K562 (cell line): ENCODE results near the gene BBOX1. TPM values are rescaled to one million over a fixed set of nuclear protein-coding genes. Genes with fewer than 3 reads are reported as not detected.

Source experiments
- ATAC-seq: fragments of 200-7000 bp; cut with Tn5 transposase; 3 replicates; pipeline ENCODE4 v1.9.1; 2020; ENCODE audit warnings: moderate library complexity
- BruUV-seq: library from RNA; stranded (reverse); fragments of 400-500 nt; replicated peaks from 2 replicates; lab custom pipeline; 2021; lab: Mats Ljungman, UMichigan
- CTCF ChIA-PET: fragments of 300-600 bp; formaldehyde crosslinking; extraction: SDS; loops from one replicate; lab custom pipeline; 2021; ENCODE audit warnings: low intra/inter-chr PET ratio; lab: Yijun Ruan, JAX
- POLR2A ChIA-PET: fragments of 300-600, 350-650 bp; sonication (Branson Sonifier 250); formaldehyde crosslinking; extraction: SDS; loops from one replicate; lab custom pipeline; 2021; ENCODE audit warnings: antibody characterized with exemption, inconsistent platforms; lab: Yijun Ruan, JAX
- DNase-seq, 4 experiments: peaks; one replicate each; pipeline versions ENCODE4 v3.0.0 to v3.0.0-alpha.2; 2011 to 2018; ENCODE audit warnings: low spot score in 3 of 4, mixed read lengths in 3 of 4; ENCODE audit errors: extremely low read depth in 1 of 4
- FAIRE-seq: peaks from 2 replicates; lab custom pipeline; 2011; peaks lifted over from hg19 to GRCh38; lab: Jason Lieb, UNC
- H2AFZ ChIP-seq: 2 replicates; pipeline ENCODE4 v1.6.0; 2011; ENCODE audit warnings: low read depth, low read length, control low read depth, inconsistent platforms
- H3K27ac ChIP-seq: fragments of 200-600 bp; 3 replicates; pipeline ENCODE4 v1.8.0; 2011; ENCODE audit warnings: low read depth, mild to moderate bottlenecking, control low read depth, inconsistent platforms, low read length, moderate library complexity, mixed read lengths; ENCODE audit errors: extremely low read depth
- H3K27me3 ChIP-seq, 2 experiments: fragments of 300-600 bp in 1 of 2; 2 replicates in 1 of 2; 3 replicates in 1 of 2; pipeline versions ENCODE4 v1.6.0 to v1.8.0; 2011; ENCODE audit warnings: inconsistent platforms in 2 of 2, low read length in 2 of 2, mild to moderate bottlenecking in 1 of 2, mixed read lengths in 1 of 2, moderate library complexity in 1 of 2; ENCODE audit not compliant: control insufficient read depth in 2 of 2, insufficient read depth in 2 of 2
- H3K36me3 ChIP-seq: fragments of 300-600 bp; 3 replicates; pipeline ENCODE4 v1.8.0; 2011; ENCODE audit warnings: mild to moderate bottlenecking, low read length, inconsistent platforms; ENCODE audit not compliant: control insufficient read depth, insufficient read depth
- H3K4me1 ChIP-seq, 2 experiments: fragments of 200-600 bp in 1 of 2; replicated peaks in 1 of 2; 2 replicates in 1 of 2; 3 replicates in 1 of 2; pipeline versions ENCODE4 v1.5.1 to v1.8.0; 2011; ENCODE audit warnings: inconsistent platforms in 2 of 2, low read length in 2 of 2, mild to moderate bottlenecking in 1 of 2, mixed read lengths in 1 of 2, moderate library complexity in 1 of 2; ENCODE audit not compliant: control insufficient read depth in 2 of 2, insufficient read depth in 2 of 2
- H3K4me2 ChIP-seq: 2 replicates; pipeline ENCODE4 v1.6.1; 2011; ENCODE audit warnings: low read length, control low read depth, inconsistent platforms, mixed read lengths; ENCODE audit not compliant: insufficient read depth
- H3K4me3 ChIP-seq: fragments of 200-600 bp; sonication (generic), shearing (Covaris generic); 2 replicates; pipeline ENCODE4 v1.5.1; 2016; ENCODE audit warnings: control low read depth, inconsistent platforms
- H3K79me2 ChIP-seq: fragments of 200-600 bp; 3 replicates; pipeline ENCODE4 v1.8.0; 2011; ENCODE audit warnings: low read length, inconsistent platforms; ENCODE audit not compliant: control insufficient read depth, insufficient read depth
- H3K9ac ChIP-seq, 2 experiments: 2 replicates each; pipeline versions ENCODE4 v1.6.0 to v1.6.1; 2011; ENCODE audit warnings: low read depth in 2 of 2, low read length in 2 of 2, control low read depth in 1 of 2, inconsistent platforms in 1 of 2, mild to moderate bottlenecking in 1 of 2, mixed read lengths in 1 of 2; ENCODE audit not compliant: insufficient read depth in 1 of 2
- H3K9me1 ChIP-seq: one replicate; pipeline ENCODE4 v1.6.0; 2011; ENCODE audit warnings: inconsistent platforms, mild to moderate bottlenecking, low read length, moderate library complexity; ENCODE audit not compliant: control insufficient read depth, insufficient read depth
- H3K9me3 ChIP-seq: replicated peaks from 2 replicates; pipeline ENCODE4 v1.5.1; 2011; ENCODE audit warnings: low read depth, low read length, inconsistent platforms; ENCODE audit not compliant: control insufficient read depth, insufficient read depth
- H4K20me1 ChIP-seq: replicated peaks from 2 replicates; pipeline ENCODE4 v1.6.1; 2011; ENCODE audit warnings: low read length, inconsistent platforms, mixed read lengths; ENCODE audit not compliant: control insufficient read depth, insufficient read depth
- BDP1 ChIP-seq: IDR thresholded peaks from 3 replicates; pipeline ENCODE4 v1.6.1; 2011; ENCODE audit not compliant: insufficient read length, insufficient read depth
- DIDO1 ChIP-seq: fragments of 450-650 bp; IDR thresholded peaks from 2 replicates; pipeline ENCODE4 v1.6.1; 2016; ENCODE audit warnings: low read depth, missing biosample characterization, missing genetic modification characterization
- DMBX1 ChIP-seq: fragments of 250-450 bp; sonication (Bioruptor Pico); IDR thresholded peaks from 2 replicates; pipeline ENCODE4 v1.8.0; 2022; ENCODE audit warnings: inconsistent platforms, mild to moderate bottlenecking, moderate library complexity, borderline replicate concordance
- E2F8 ChIP-seq: fragments of 450-650 bp; IDR thresholded peaks from 2 replicates; pipeline ENCODE4 v1.7.1; 2018; ENCODE audit warnings: mild to moderate bottlenecking, low read depth; ENCODE audit not compliant: partially characterized antibody
- JUN ChIP-seq, 2 experiments: sonication (generic) in 1 of 2; formaldehyde crosslinking in 1 of 2; IDR thresholded peaks; 2 replicates each; pipeline versions ENCODE4 v1.6.1 to v1.8.0; 2012 to 2022; ENCODE audit warnings: borderline replicate concordance in 2 of 2, mild to moderate bottlenecking in 2 of 2, improper control_type of control experiment in 1 of 2, low read depth in 1 of 2, low read length in 1 of 2, missing genetic modification reagents in 1 of 2
- MAX ChIP-seq: sonication (generic); formaldehyde crosslinking; IDR thresholded peaks from 2 replicates; pipeline ENCODE4 v1.9.0; 2022; ENCODE audit warnings: mild to moderate bottlenecking, missing genetic modification reagents
- MTA2 ChIP-seq: fragments of 450-650 bp; IDR thresholded peaks from 2 replicates; pipeline ENCODE4 v1.6.1; 2016; ENCODE audit warnings: low read depth
- MXD1 ChIP-seq: fragments of 250-450 bp; sonication (Bioruptor Pico); IDR thresholded peaks from 2 replicates; pipeline ENCODE4 v1.8.0; 2021; ENCODE audit warnings: borderline replicate concordance, mild to moderate bottlenecking, moderate library complexity; ENCODE audit not compliant: poor library complexity, severe bottlenecking
- POLR2B ChIP-seq: fragments of 450-650 bp; IDR thresholded peaks from 2 replicates; pipeline ENCODE4 v1.6.1; 2018; ENCODE audit warnings: low read depth; ENCODE audit not compliant: partially characterized antibody
- RFX7 ChIP-seq: fragments of 250-450 bp; sonication (Bioruptor Pico); IDR thresholded peaks from 2 replicates; pipeline ENCODE4 v1.5.1; 2021; ENCODE audit warnings: mild to moderate bottlenecking
- SETDB1 ChIP-seq: IDR thresholded peaks from one replicate; pipeline ENCODE4 v1.6.1; 2012; ENCODE audit warnings: low read length, control low read depth, inconsistent platforms
- TRIM24 ChIP-seq, 2 experiments: fragments of 450-650 bp; IDR thresholded peaks; 2 replicates each; pipeline ENCODE4 v1.6.1; 2016
- ZNF347 ChIP-seq: fragments of 450-650 bp; formaldehyde crosslinking; IDR thresholded peaks from 2 replicates; pipeline ENCODE4 v1.4.0; 2020; ENCODE audit warnings: low read depth, mild to moderate bottlenecking, moderate library complexity
- ZNF699 ChIP-seq: fragments of 250-450 bp; sonication (Bioruptor Pico); IDR thresholded peaks from 2 replicates; pipeline ENCODE4 v1.8.0; 2021; ENCODE audit warnings: mild to moderate bottlenecking, moderate library complexity; ENCODE audit not compliant: insufficient replicate concordance
- in situ Hi-C: fragments of 300-500 bp; cut with MboI; formaldehyde crosslinking; loops from 4 replicates; pipeline ENCODE4 v1.15.0; 2018; ENCODE audit warnings: inconsistent platforms, mixed read lengths
- intact Hi-C: fragments of 100-400 bp; cut with micrococcal nuclease; formaldehyde crosslinking; loops from 2 replicates; pipeline ENCODE4 v1.14.2; 2022
- polyA plus RNA-seq, 8 experiments: library from polyadenylated mRNA; depleted of rRNA in 4 of 8; stranded (reverse) in 5 of 8; unstranded in 3 of 8; fragments of >200 nt; fragmentation: Nextera tagmentation in 2 of 8; fragmentation: Illumina TruSeq in 1 of 8; extraction: Ambion mirVana in 2 of 8; extraction: Trizol in 1 of 8; gene quantifications; 2 replicates each; pipeline versions ENCODE4 v1.2.1 to v1.2.3, GENCODE V29; 2011 to 2014; ENCODE audit warnings: inconsistent platforms in 1 of 8, missing spikeins in 1 of 8
- total RNA-seq, 7 experiments: library from RNA; depleted of rRNA in 6 of 7; stranded (reverse); fragments of >200 nt in 6 of 7; fragmentation: Illumina TruSeq in 2 of 7; extraction: Trizol in 2 of 7; gene quantifications; 2 replicates each; pipeline versions ENCODE4 v1.2.1 to v1.2.3, GENCODE V29; 2011 to 2021; ENCODE audit warnings: low replicate concordance in 1 of 7
- TF ChIP-seq, protein P1 (sequence below): fragments of 450-650 bp; conservative IDR thresholded peaks from 2 replicates; pipeline ENCODE4 v1.6.1; 2016; ENCODE audit warnings: missing genetic modification characterization, low read depth, mild to moderate bottlenecking, missing compliant biosample characterization, moderate library complexity
- TF ChIP-seq, protein P2 (sequence below): fragments of 250-450 bp; sonication (Bioruptor Pico); IDR thresholded peaks from 2 replicates; pipeline ENCODE4 v1.4.0; 2020; ENCODE audit warnings: mild to moderate bottlenecking, moderate library complexity, borderline replicate concordance

The BBOX1 gene
- total and polyA plus RNA-seq, 9 of the 15 experiments (the other 6 are each of a cell fraction or from before 2014, with no cell fraction given), result not detected

GRCh38 chr11:27130806-27131205 is 90.2 kb downstream of the BBOX1 start:
- no peaks in the 10 kb centered on the region for H3K9me3 ChIP-seq
- no peaks in the 10 kb centered on the region for H3K27me3 ChIP-seq
- H3K4me3 ChIP-seq, result no peak overlapping the region
- no peak overlapping the region for H3K9ac ChIP-seq
- in situ Hi-C loops (no loop called here), intact Hi-C loops (no loop called here)
- BruUV-seq, result no TSS peak
- H3K4me1 ChIP-seq, result no peaks in the 10 kb centered on the region
- H2AFZ ChIP-seq, result no peak overlapping the region
- H3K36me3 ChIP-seq, result no peaks in the 10 kb centered on the region
- no peaks in the 10 kb centered on the region for H3K9me1 ChIP-seq
- no peak overlapping the region for H3K4me2 ChIP-seq
- DNase-seq (no peak), FAIRE-seq (no peak), ATAC-seq (no peak)
- no peaks in the 10 kb centered on the region for H4K20me1 ChIP-seq
- POLR2A ChIA-PET, result no interaction called here
- CTCF ChIA-PET, result no interaction called here
- no peaks in the 10 kb centered on the region for H3K79me2 ChIP-seq
- H3K27ac ChIP-seq, result no peak overlapping the region
- TF ChIP-seq POLR2B, result no peak
- no peak for TF ChIP-seq DIDO1 (tag)
- no peak for TF ChIP-seq E2F8
- TF ChIP-seq RFX7, result no peak
- no peak for TF ChIP-seq ZNF699 (CRISPR knock-in tag)
- TF ChIP-seq, protein P1, sequence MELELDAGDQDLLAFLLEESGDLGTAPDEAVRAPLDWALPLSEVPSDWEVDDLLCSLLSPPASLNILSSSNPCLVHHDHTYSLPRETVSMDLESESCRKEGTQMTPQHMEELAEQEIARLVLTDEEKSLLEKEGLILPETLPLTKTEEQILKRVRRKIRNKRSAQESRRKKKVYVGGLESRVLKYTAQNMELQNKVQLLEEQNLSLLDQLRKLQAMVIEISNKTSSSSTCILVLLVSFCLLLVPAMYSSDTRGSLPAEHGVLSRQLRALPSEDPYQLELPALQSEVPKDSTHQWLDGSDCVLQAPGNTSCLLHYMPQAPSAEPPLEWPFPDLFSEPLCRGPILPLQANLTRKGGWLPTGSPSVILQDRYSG, result no peak
- no peak for TF ChIP-seq MXD1
- no peak for TF ChIP-seq TRIM24 (IDR thresholded peaks at IDR 0.05)
- TF ChIP-seq MTA2, result no peak
- no peak for TF ChIP-seq JUN (IDR thresholded peaks at IDR 0.05; ENCODE audit: borderline replicate concordance, low read depth, low read length)
- TF ChIP-seq JUN (CRISPR knock-in tag; IDR thresholded peaks at IDR 0.05; ENCODE audit: borderline replicate concordance), result no peak
- TF ChIP-seq DMBX1 (CRISPR knock-in tag), result no peak
- no peak for TF ChIP-seq BDP1
- TF ChIP-seq MAX (CRISPR knock-in tag), result no peak
- no peak for TF ChIP-seq ZNF347
- TF ChIP-seq, protein P2, sequence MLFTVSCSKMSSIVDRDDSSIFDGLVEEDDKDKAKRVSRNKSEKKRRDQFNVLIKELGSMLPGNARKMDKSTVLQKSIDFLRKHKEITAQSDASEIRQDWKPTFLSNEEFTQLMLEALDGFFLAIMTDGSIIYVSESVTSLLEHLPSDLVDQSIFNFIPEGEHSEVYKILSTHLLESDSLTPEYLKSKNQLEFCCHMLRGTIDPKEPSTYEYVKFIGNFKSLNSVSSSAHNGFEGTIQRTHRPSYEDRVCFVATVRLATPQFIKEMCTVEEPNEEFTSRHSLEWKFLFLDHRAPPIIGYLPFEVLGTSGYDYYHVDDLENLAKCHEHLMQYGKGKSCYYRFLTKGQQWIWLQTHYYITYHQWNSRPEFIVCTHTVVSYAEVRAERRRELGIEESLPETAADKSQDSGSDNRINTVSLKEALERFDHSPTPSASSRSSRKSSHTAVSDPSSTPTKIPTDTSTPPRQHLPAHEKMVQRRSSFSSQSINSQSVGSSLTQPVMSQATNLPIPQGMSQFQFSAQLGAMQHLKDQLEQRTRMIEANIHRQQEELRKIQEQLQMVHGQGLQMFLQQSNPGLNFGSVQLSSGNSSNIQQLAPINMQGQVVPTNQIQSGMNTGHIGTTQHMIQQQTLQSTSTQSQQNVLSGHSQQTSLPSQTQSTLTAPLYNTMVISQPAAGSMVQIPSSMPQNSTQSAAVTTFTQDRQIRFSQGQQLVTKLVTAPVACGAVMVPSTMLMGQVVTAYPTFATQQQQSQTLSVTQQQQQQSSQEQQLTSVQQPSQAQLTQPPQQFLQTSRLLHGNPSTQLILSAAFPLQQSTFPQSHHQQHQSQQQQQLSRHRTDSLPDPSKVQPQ (CRISPR knock-in tag), result no peak
- TF ChIP-seq SETDB1, result no peak
